Upper lobe of left lung (tissue), 6 donors: Measurements from ENCODE around the gene UBE3B. TPM values are rescaled to one million over a fixed set of nuclear protein-coding genes. Genes with fewer than 3 reads are reported as not detected.

ENCODE experiments used
- ATAC-seq, 2 donors: fragments of 200-7000 bp; cut with Tn5 transposase; one replicate each; pipeline ENCODE4 v1.9.1; 2022; ENCODE audit warnings: mild to moderate bottlenecking in 2 of 2, moderate library complexity in 2 of 2; ENCODE audit not compliant: low FRiP score in 2 of 2
- DNase-seq, 2 donors: peaks; one replicate each; pipeline ENCODE4 v3.0.0-alpha.2; 2019 to 2020
- H3K27ac ChIP-seq, 4 donors: fragments of 200-600 bp; sonication (generic); one replicate each; pipeline ENCODE4 v1.5.1; 2016 to 2019
- H3K27me3 ChIP-seq, 4 donors: fragments of 200-600 bp; sonication (generic); one replicate each; pipeline ENCODE4 v1.5.1; 2017 to 2019
- H3K36me3 ChIP-seq, 4 donors: fragments of 200-600 bp; sonication (generic); one replicate each; pipeline ENCODE4 v1.5.1; 2016 to 2019
- H3K4me1 ChIP-seq, 4 donors: fragments of 200-600 bp; sonication (generic); one replicate each; pipeline ENCODE4 v1.5.1; 2018 to 2019
- H3K4me3 ChIP-seq, 4 donors: fragments of 200-600 bp; sonication (generic); one replicate each; pipeline ENCODE4 v1.5.1; 2017 to 2019; ENCODE audit warnings: mild to moderate bottlenecking in 2 of 4, moderate library complexity in 1 of 4
- H3K9me3 ChIP-seq, 4 donors: fragments of 200-600 bp; sonication (generic); one replicate each; pipeline ENCODE4 v1.5.1; 2018 to 2019
- CTCF ChIP-seq, 6 experiments: fragments of 450-650 bp in 4 of 6; fragments of 200-600 bp in 2 of 6; sonication (generic) in 2 of 6; IDR thresholded peaks; one replicate each; pipeline ENCODE4 v1.5.1; 2016 to 2019; ENCODE audit warnings: antibody characterized with exemption in 6 of 6
- EP300 ChIP-seq, 4 donors: sonication (generic); formaldehyde crosslinking; IDR thresholded peaks; one replicate each; pipeline ENCODE4 v1.5.1; 2017; ENCODE audit warnings: antibody characterized with exemption in 4 of 4, control low read depth in 2 of 4
- POLR2A ChIP-seq, 4 donors: fragments of 450-650 bp; IDR thresholded peaks; one replicate each; pipeline ENCODE4 v1.5.1; 2016 to 2017; ENCODE audit warnings: antibody characterized with exemption in 4 of 4, mild to moderate bottlenecking in 2 of 4
- POLR2AphosphoS5 ChIP-seq, 2 donors: sonication (generic); formaldehyde crosslinking; IDR thresholded peaks; one replicate each; pipeline ENCODE4 v1.5.1; 2017; ENCODE audit warnings: antibody characterized with exemption in 2 of 2
- WGBS, 2 donors: methylation state at CpG; one replicate each; pipeline ENCODE4 v1.1.5; 2017 to 2018; 5-methylcytosine and 5-hydroxymethylcytosine counted together
- total RNA-seq, 6 donors: library from RNA; depleted of rRNA in 4 of 6; stranded (reverse); fragments of >200 nt in 4 of 6; gene quantifications; one replicate each; pipeline versions ENCODE4 v1.1.0 to v1.2.1, GENCODE V29; 2016 to 2021
- donor health status: DM: no; HTN: no; CAD: no; lungs with moderate emphysema.
- donor health status: DM: no; HTN: yes; CAD: no; lungs with severe emphysema.

Gene UBE3B
- total RNA-seq, 6 donors from 2014 or later: 27.0 to 69.1 (median 44.7) TPM

- Histone ChIP-seq H3K4me3 (no peak overlapping the region), H3K36me3 (peaks cover 10 to 79% (median 53%) of the 10 kb centered on the region in 4 donors), H3K27ac (no peak overlapping the region), H3K4me1 (no peaks in the 10 kb centered on the region), H3K9me3 (no peaks in the 10 kb centered on the region), H3K27me3 (no peaks in the 10 kb centered on the region)
- peak in 1 of 2 donors; percentile 5 for ATAC-seq
- TF ChIP-seq POLR2A (IDR thresholded peaks at IDR 0.05) (no peak), CTCF (IDR thresholded peaks at IDR 0.05) (no peak), EP300 (IDR thresholded peaks at IDR 0.05) (no peak), POLR2AphosphoS5 (IDR thresholded peaks at IDR 0.05) (no peak)
- DNase-seq: no peak
- WGBS, 2 donors: 89 to 94% methylated on average over 10 to 24 of the region's 24 CpGs
Observed at GRCh38 chr12:109532721-109533486, 55.5 kb downstream of the UBE3B start.

- Histone ChIP-seq H3K36me3 (peaks cover 10 to 74% (median 52%) of the 10 kb centered on the region in 4 donors), H3K4me3 (no peak overlapping the region), H3K9me3 (no peaks in the 10 kb centered on the region), H3K27me3 (no peaks in the 10 kb centered on the region), H3K4me1 (no peaks in the 10 kb centered on the region), H3K27ac (no peak overlapping the region)
- DNase-seq (no peak), ATAC-seq (no peak)
- no peak for TF ChIP-seq CTCF (IDR thresholded peaks at IDR 0.05)
- TF ChIP-seq EP300 (IDR thresholded peaks at IDR 0.05): no peak
- TF ChIP-seq POLR2A (IDR thresholded peaks at IDR 0.05): no peak
- no peak for TF ChIP-seq POLR2AphosphoS5 (IDR thresholded peaks at IDR 0.05)
- WGBS, 2 donors: 96 to 100% methylated on average over 1 to 8 of the region's 8 CpGs
Observed at GRCh38 chr12:109533487-109533740, 56.0 kb downstream of the UBE3B start.

- no peak overlapping the region for H3K27ac ChIP-seq
- WGBS, 2 donors: 96% methylated on average over 15 of the region's 15 CpGs; no CpG with 5 or more reads in 1 of the 2 donors
- H3K27me3 ChIP-seq: no peaks in the 10 kb centered on the region
- no peaks in the 10 kb centered on the region for H3K4me1 ChIP-seq
- peaks cover 10 to 64% (median 48%) of the 10 kb centered on the region in 4 donors for H3K36me3 ChIP-seq
- ATAC-seq (peak in 1 of 2 donors; percentile 21), DNase-seq (no peak)
- H3K4me3 ChIP-seq: no peak overlapping the region
- no peaks in the 10 kb centered on the region for H3K9me3 ChIP-seq
- TF ChIP-seq POLR2AphosphoS5 (IDR thresholded peaks at IDR 0.05): no peak
- no peak for TF ChIP-seq EP300 (IDR thresholded peaks at IDR 0.05)
- TF ChIP-seq POLR2A (IDR thresholded peaks at IDR 0.05): no peak
- TF ChIP-seq CTCF (IDR thresholded peaks at IDR 0.05): no peak
Observed at GRCh38 chr12:109534456-109534855, 57.0 kb downstream of the UBE3B start.

GRCh38 chr12:109535231-109535862, 57.9 kb downstream of the UBE3B start:
- ATAC-seq (no peak), DNase-seq (peak in 1 of 2 donors; percentile 71)
- H3K36me3 ChIP-seq: peaks cover 8 to 59% (median 40%) of the 10 kb centered on the region in 4 donors
- no peaks in the 10 kb centered on the region for H3K4me1 ChIP-seq
- no peak overlapping the region for H3K27ac ChIP-seq
- H3K4me3 ChIP-seq: no peak overlapping the region
- no peaks in the 10 kb centered on the region for H3K27me3 ChIP-seq
- H3K9me3 ChIP-seq: no peaks in the 10 kb centered on the region
- TF ChIP-seq POLR2AphosphoS5 (IDR thresholded peaks at IDR 0.05): no peak
- TF ChIP-seq CTCF (IDR thresholded peaks at IDR 0.05): no peak
- no peak for TF ChIP-seq POLR2A (IDR thresholded peaks at IDR 0.05)
- TF ChIP-seq EP300 (IDR thresholded peaks at IDR 0.05): no peak
- 86 to 92% methylated on average over 25 of the region's 25 CpGs for WGBS, 2 donors
